ENCODE data around the gene TTLL8.
"Not testable (repeated sequence)": the region's sequence is repeated elsewhere in the genome, so short reads cannot be mapped to it uniquely, and the experiment has no call there.

GRCh38 chr22:49989826-49990225 lies 68.3 kb downstream of the TTLL8 start:
- not testable (repeated sequence) for TF ChIP-seq MAZ (IDR thresholded peaks at IDR 0.05; ENCODE audit: borderline replicate concordance, low read depth, low read length); CEBPB (IDR thresholded peaks at IDR 0.05); POLR2A (IDR thresholded peaks at IDR 0.05; ENCODE audit: low read length); E2F6 (IDR thresholded peaks at IDR 0.05; ENCODE audit: borderline replicate concordance, low read depth); EP300 (IDR thresholded peaks at IDR 0.05); SMC3 (IDR thresholded peaks at IDR 0.05); CTCF (IDR thresholded peaks at IDR 0.05); MAX (IDR thresholded peaks at IDR 0.05)

All from A549 (cell line).